HepG2 (cell line): ENCODE results near the gene NOC4L. TPM values are rescaled to one million over a fixed set of nuclear protein-coding genes. Genes with fewer than 3 reads are reported as not detected.

Experiments
- ATAC-seq: fragments of 200-7000 bp; cut with Tn5 transposase; 3 replicates; pipeline ENCODE4 v1.9.1; 2020; ENCODE audit warnings: mild to moderate bottlenecking, moderate library complexity
- BruUV-seq: library from RNA; stranded (reverse); fragments of 400-500 nt; replicated peaks from 2 replicates; lab custom pipeline; 2021; lab: Mats Ljungman, UMichigan
- CTCF ChIA-PET: fragments of 300-600 bp; formaldehyde crosslinking; extraction: SDS; loops from one replicate; lab custom pipeline; 2021; ENCODE audit warnings: low total read pairs, inconsistent platforms, low intra/inter-chr PET ratio; lab: Yijun Ruan, JAX
- POLR2A ChIA-PET: fragments of 350-600 bp; sonication (Branson Sonifier 250); formaldehyde crosslinking; loops from one replicate; lab custom pipeline; 2020; ENCODE audit warnings: antibody characterized with exemption, inconsistent platforms; lab: Yijun Ruan, JAX
- DNase-seq: peaks from one replicate; pipeline ENCODE4 v3.0.0-alpha.2; 2015; ENCODE audit warnings: low spot score
- FAIRE-seq: peaks from 3 replicates; lab custom pipeline; 2011; peaks lifted over from hg19 to GRCh38; lab: Jason Lieb, UNC
- H2AFZ ChIP-seq: one replicate; pipeline ENCODE4 v1.6.1; 2011; ENCODE audit warnings: low read length, inconsistent platforms
- H3K27ac ChIP-seq: fragments of 300-600 bp; 3 replicates; pipeline ENCODE4 v1.8.0; 2011; ENCODE audit warnings: mixed run types, mild to moderate bottlenecking, mixed read lengths, low read length, inconsistent platforms; ENCODE audit not compliant: insufficient read depth; ENCODE audit errors: extremely low read length
- H3K27me3 ChIP-seq, 2 experiments: fragments of 200-600 bp in 1 of 2; 2 replicates in 1 of 2; 3 replicates in 1 of 2; pipeline versions ENCODE4 v1.6.0 to v1.8.0; 2011; ENCODE audit warnings: low read length in 2 of 2, mild to moderate bottlenecking in 2 of 2, moderate library complexity in 2 of 2, inconsistent platforms in 1 of 2; ENCODE audit not compliant: insufficient read depth in 2 of 2, control insufficient read depth in 1 of 2
- H3K36me3 ChIP-seq, 2 experiments: fragments of 200-600 bp in 1 of 2; replicated peaks in 1 of 2; 2 replicates in 1 of 2; 3 replicates in 1 of 2; pipeline versions ENCODE4 v1.5.1 to v1.8.0; 2011; ENCODE audit warnings: low read length in 2 of 2, inconsistent platforms in 1 of 2; ENCODE audit not compliant: insufficient read depth in 2 of 2, control insufficient read depth in 1 of 2
- H3K4me1 ChIP-seq: 2 replicates; pipeline ENCODE4 v1.5.1; 2012; ENCODE audit warnings: low read length, inconsistent platforms; ENCODE audit not compliant: insufficient read depth
- H3K4me2 ChIP-seq: 2 replicates; pipeline ENCODE4 v1.6.0; 2011; ENCODE audit warnings: low read depth, low read length, inconsistent platforms
- H3K4me3 ChIP-seq, 3 experiments: fragments of 200-600 bp in 1 of 3; sonication (generic), shearing (Covaris generic) in 1 of 3; replicated peaks in 1 of 3; 2 replicates each; pipeline ENCODE4 v1.5.1; 2011 to 2016; ENCODE audit warnings: low read length in 3 of 3, inconsistent platforms in 2 of 3, low read depth in 2 of 3, mild to moderate bottlenecking in 2 of 3, control low read depth in 1 of 3, mixed read lengths in 1 of 3; ENCODE audit not compliant: insufficient read depth in 1 of 3
- H3K79me2 ChIP-seq: one replicate; pipeline ENCODE4 v1.6.1; 2011; ENCODE audit warnings: low read length, inconsistent platforms; ENCODE audit not compliant: insufficient read depth
- H3K9ac ChIP-seq: 2 replicates; pipeline ENCODE4 v1.6.0; 2011; ENCODE audit warnings: mild to moderate bottlenecking, low read depth, low read length, inconsistent platforms; ENCODE audit not compliant: insufficient read depth
- H3K9me3 ChIP-seq: 2 replicates; pipeline ENCODE4 v1.5.1; 2012; ENCODE audit warnings: mild to moderate bottlenecking, low read length
- H4K20me1 ChIP-seq: 2 replicates; pipeline ENCODE4 v1.6.0; 2011; ENCODE audit warnings: inconsistent platforms, mild to moderate bottlenecking, low read length, moderate library complexity; ENCODE audit not compliant: insufficient read depth
- EZH2 ChIP-seq: conservative IDR thresholded peaks from 2 replicates; pipeline ENCODE4 v1.6.1; 2012; ENCODE audit warnings: mild to moderate bottlenecking, low read depth, low read length, moderate library complexity
- HMG20B ChIP-seq: conservative IDR thresholded peaks from 2 replicates; pipeline ENCODE4 v1.6.1; 2016; ENCODE audit warnings: missing genetic modification reagents, missing compliant biosample characterization
- KAT2B ChIP-seq: fragments of 150-350 bp; IDR thresholded peaks from 2 replicates; pipeline ENCODE4 v1.6.1; 2014; ENCODE audit warnings: low read depth, low read length, borderline replicate concordance
- ZSCAN31 ChIP-seq: sonication (generic); formaldehyde crosslinking; IDR thresholded peaks from 2 replicates; pipeline ENCODE4 v1.5.0; 2020; ENCODE audit warnings: low read depth, mild to moderate bottlenecking, missing genetic modification reagents
- WGBS: methylation state at CpG from one replicate; pipeline ENCODE4 v1.1.6; 2017; ENCODE audit warnings: low lambda C conversion rate; 5-methylcytosine and 5-hydroxymethylcytosine counted together
- in situ Hi-C: cut with HindIII; loops from 2 replicates; pipeline ENCODE4 v1.10.0; 2017; ENCODE audit warnings: low pct_unique_long_range_greater_than_20kb; ENCODE audit not compliant: extremely low pct_ligation_motif_present
- intact Hi-C: fragments of 100-400 bp; cut with micrococcal nuclease; formaldehyde crosslinking; loops from one replicate; pipeline ENCODE4 v1.10.0; 2022; ENCODE audit not compliant: unreplicated experiment
- polyA plus RNA-seq, 8 experiments: library from polyadenylated mRNA; depleted of rRNA in 3 of 8; stranded (reverse) in 7 of 8; unstranded in 1 of 8; fragments of >200 nt; fragmentation: Illumina TruSeq in 4 of 8; extraction: Trizol in 4 of 8; gene quantifications; 2 replicates each; pipeline versions ENCODE4 v1.2.1 to v1.2.3, GENCODE V29; 2011 to 2016; ENCODE audit warnings: low read depth in 4 of 8, missing spikeins in 1 of 8, mixed read lengths in 1 of 8; ENCODE audit not compliant: insufficient read depth in 1 of 8
- total RNA-seq, 5 experiments: library from RNA; depleted of rRNA; stranded (reverse); fragments of >200 nt; fragmentation: Illumina TruSeq; extraction: Trizol; gene quantifications; 2 replicates each; pipeline ENCODE4 v1.2.3, GENCODE V29; 2016; ENCODE audit warnings: low read depth in 1 of 5

The NOC4L gene
- total and polyA plus RNA-seq, 2 of the 13 experiments (the other 11 are each of a cell fraction or from before 2014, with no cell fraction given), result 4.3 to 14.6 TPM

DNA sequence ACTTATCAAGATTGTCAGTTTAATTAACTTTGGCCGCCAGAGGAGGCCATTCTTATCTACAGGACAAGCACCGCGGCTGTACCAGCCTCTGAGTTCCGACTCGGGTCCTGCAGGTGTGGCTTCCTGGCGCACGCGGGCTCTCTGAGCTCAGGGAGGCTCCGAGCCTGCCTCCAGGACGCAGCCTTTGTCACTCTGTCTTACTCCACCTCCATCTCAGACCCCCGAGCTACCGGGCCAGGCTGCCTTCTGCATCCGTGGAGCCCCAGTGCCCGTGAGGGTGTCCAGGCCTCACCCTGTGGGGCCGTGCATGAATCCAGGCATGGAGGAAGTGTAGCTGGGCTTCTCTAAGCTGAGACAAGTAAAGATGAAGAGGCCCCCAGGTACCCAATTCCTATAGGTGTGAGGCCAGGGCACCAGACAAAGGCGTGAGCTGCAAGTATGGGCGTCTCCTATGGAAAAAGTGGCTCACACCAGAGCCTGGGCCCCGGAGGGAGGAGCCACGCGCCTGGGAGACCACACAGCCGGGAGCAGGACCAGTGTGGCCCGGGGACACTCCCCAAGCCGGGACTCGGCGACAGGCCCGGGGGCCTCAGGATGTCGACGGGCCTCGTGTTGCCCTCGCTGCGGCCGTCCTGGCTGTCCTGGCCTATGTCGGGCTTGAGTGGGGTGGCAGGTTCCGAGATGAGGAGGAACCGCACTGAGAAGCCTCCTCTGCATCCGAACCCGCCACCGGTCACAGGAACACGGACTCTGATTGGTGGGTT is 42.8 kb downstream of the NOC4L start:
- Histone ChIP-seq H3K4me2 (no peak overlapping the region), H2AFZ (no peak overlapping the region), H3K4me1 (no peaks in the 10 kb centered on the region), H3K27me3 (peaks cover 19 to 91% of the 10 kb centered on the region in 2 experiments), H3K36me3 (no peaks in the 10 kb centered on the region), H3K4me3 (no peak overlapping the region), H3K9me3 (no peaks in the 10 kb centered on the region), H3K27ac (no peak overlapping the region), H4K20me1 (no peaks in the 10 kb centered on the region; the same call in 1 of the 2 replicates), H3K9ac (no peak overlapping the region), H3K79me2 (no peaks in the 10 kb centered on the region)
- DNase-seq, result no peak
- intact Hi-C loops (no loop called here), in situ Hi-C loops (no loop called here)
- ChIA-PET POLR2A (no interaction called here), CTCF (no interaction called here)
- ATAC-seq, result no peak
- no peak for TF ChIP-seq HMG20B
- 0 out of 2 replicates have a peak, but pooled peaks have one; percentile 75 for TF ChIP-seq EZH2
- WGBS, result 13% methylated on average over 25 of the region's 39 CpGs
- BruUV-seq, result no TSS peak
- FAIRE-seq, result no peak

DNA sequence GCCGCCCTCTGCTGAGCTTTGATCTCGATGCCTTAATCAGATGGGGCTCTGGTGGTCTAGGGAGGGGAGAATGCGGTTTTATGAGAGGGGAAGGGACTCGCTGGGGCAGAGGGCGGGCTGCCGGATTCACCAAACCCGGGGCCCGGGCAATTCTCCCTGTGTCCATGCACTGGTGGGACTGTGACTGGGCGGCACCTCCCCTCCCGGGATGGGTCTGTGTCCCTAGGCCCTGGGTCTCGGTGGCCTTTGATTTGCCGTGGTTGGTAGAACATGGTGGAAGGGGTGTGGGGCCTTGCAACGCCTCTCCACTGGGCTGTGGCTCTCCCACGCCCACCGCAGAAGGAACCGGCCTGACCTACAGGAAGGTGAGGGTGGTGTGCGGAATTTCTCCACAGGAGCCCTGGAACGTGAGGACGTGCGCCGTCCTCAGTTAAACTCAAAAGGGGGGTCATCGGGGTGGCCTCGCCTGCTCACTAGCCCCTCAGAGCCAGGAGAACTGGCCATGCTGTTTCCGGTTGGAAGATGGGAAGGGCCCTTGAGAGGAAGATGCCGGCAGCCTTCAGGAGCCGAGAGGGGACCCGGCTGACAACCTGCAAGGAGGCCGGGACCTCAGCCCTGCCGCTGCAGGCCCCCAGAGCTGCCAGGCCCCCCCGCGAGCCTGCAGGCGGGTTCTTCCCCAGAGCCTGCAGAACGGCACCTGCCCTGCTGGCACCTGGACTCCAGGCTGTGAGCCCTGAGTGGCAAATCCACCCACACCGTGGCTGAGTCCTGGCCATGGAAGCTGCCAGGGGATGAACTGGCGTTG is 43.6 kb downstream of the NOC4L start:
- ChIA-PET CTCF (no interaction called here), POLR2A (no interaction called here)
- BruUV-seq, result no TSS peak
- no peak for DNase-seq
- WGBS, result 27% methylated on average over 19 of the region's 35 CpGs
- Histone ChIP-seq H2AFZ (no peak overlapping the region), H3K4me3 (no peak overlapping the region), H3K9ac (no peak overlapping the region), H4K20me1 (no peaks in the 10 kb centered on the region), H3K27me3 (peaks cover 21 to 91% of the 10 kb centered on the region in 2 experiments), H3K9me3 (no peaks in the 10 kb centered on the region), H3K79me2 (no peaks in the 10 kb centered on the region), H3K36me3 (no peaks in the 10 kb centered on the region), H3K4me1 (no peaks in the 10 kb centered on the region), H3K4me2 (no peak overlapping the region), H3K27ac (no peak overlapping the region)
- ATAC-seq, result no peak
- intact Hi-C loops, result no loop called here
- in situ Hi-C loops, result no loop called here
- TF ChIP-seq EZH2 (0 out of 2 replicates have a peak, but pooled peaks have one; percentile 55), KAT2B (no peak), ZSCAN31 (CRISPR knock-in tag) (no peak)
- FAIRE-seq, result no peak
